Activated naive CD8-positive, alpha-beta T cell treated with anti-CD3 and anti-CD28 coated beads, Interleukin-2, amount 50 U/mL, for 24 hours (primary cell): ENCODE measurements around the gene FAM131A.

Experiments
- ATAC-seq: fragments of 150-1000 bp; cut with Tn5 transposase; one replicate; pipeline ENCODE4 v1.10.0; 2021
- DNase-seq: peaks from one replicate; pipeline ENCODE4 v3.0.0; 2021
- H3K27ac Mint-ChIP-seq: one replicate; pipeline ENCODE4 v1.8.0; 2021; ENCODE audit warnings: mild to moderate bottlenecking, mixed read lengths
- H3K27me3 Mint-ChIP-seq: one replicate; pipeline ENCODE4 v1.8.0; 2021; ENCODE audit warnings: mixed read lengths
- H3K36me3 Mint-ChIP-seq: one replicate; pipeline ENCODE4 v1.8.0; 2021; ENCODE audit warnings: low read depth, mixed read lengths
- H3K4me1 Mint-ChIP-seq: one replicate; pipeline ENCODE4 v1.8.0; 2021; ENCODE audit warnings: mixed read lengths
- H3K4me3 Mint-ChIP-seq: one replicate; pipeline ENCODE4 v1.8.0; 2021; ENCODE audit warnings: mild to moderate bottlenecking, moderate library complexity, mixed read lengths
- H3K9me3 Mint-ChIP-seq: one replicate; pipeline ENCODE4 v1.8.0; 2021; ENCODE audit warnings: mixed read lengths

FAM131A gene

GRCh38 chr3:184362668-184363546, 25.5 kb downstream of the FAM131A start:
- peak; percentile 89 for ATAC-seq
- peak overlapping the region; percentile 100 for H3K27ac Mint-ChIP-seq
- peaks cover 43% of the 10 kb centered on the region for H3K4me1 Mint-ChIP-seq

GRCh38 chr3:184366619-184367289, 29.4 kb downstream of the FAM131A start:
- Mint-ChIP-seq H3K4me1 (peaks cover 34% of the 10 kb centered on the region), H3K27ac (no peak overlapping the region), H3K36me3 (peaks cover 58% of the 10 kb centered on the region), H3K27me3 (peaks cover 3% of the 10 kb centered on the region), H3K4me3 (peak overlapping the region; percentile 32), H3K9me3 (no peaks in the 10 kb centered on the region)
- DNase-seq (no peak), ATAC-seq (no peak)

More at GRCh38 chr3:184362668-184363546, 25.5 kb downstream of the FAM131A start:
- H3K9me3 Mint-ChIP-seq, result no peaks in the 10 kb centered on the region
- H3K36me3 Mint-ChIP-seq, result peaks cover 39% of the 10 kb centered on the region
- peak; percentile 97 for DNase-seq
- H3K4me3 Mint-ChIP-seq, result peak overlapping the region; percentile 99
- H3K27me3 Mint-ChIP-seq, result peaks cover 5% of the 10 kb centered on the region

- Mint-ChIP-seq H3K9me3 (no peaks in the 10 kb centered on the region), H3K27me3 (peaks cover 2% of the 10 kb centered on the region), H3K4me3 (no peak overlapping the region), H3K36me3 (peaks cover 57% of the 10 kb centered on the region), H3K4me1 (peaks cover 34% of the 10 kb centered on the region), H3K27ac (no peak overlapping the region)
- ATAC-seq (no peak), DNase-seq (no peak)
Observed at GRCh38 chr3:184368116-184368515, 30.7 kb downstream of the FAM131A start.

- no peaks in the 10 kb centered on the region for H3K9me3 Mint-ChIP-seq
- no peaks in the 10 kb centered on the region for H3K27me3 Mint-ChIP-seq
- DNase-seq, result no peak
- ATAC-seq, result no peak
- no peak overlapping the region for H3K4me3 Mint-ChIP-seq
- peaks cover 51% of the 10 kb centered on the region for H3K36me3 Mint-ChIP-seq
- peaks cover 30% of the 10 kb centered on the region for H3K4me1 Mint-ChIP-seq
- no peak overlapping the region for H3K27ac Mint-ChIP-seq
Observed at GRCh38 chr3:184368586-184369183, 31.3 kb downstream of the FAM131A start.

GRCh38 chr3:184371570-184372018, 34.2 kb downstream of the FAM131A start:
- Mint-ChIP-seq H3K27ac (no peak overlapping the region), H3K4me3 (no peak overlapping the region), H3K9me3 (no peaks in the 10 kb centered on the region), H3K27me3 (peaks cover 9% of the 10 kb centered on the region), H3K4me1 (peaks cover 11% of the 10 kb centered on the region), H3K36me3 (peaks cover 31% of the 10 kb centered on the region)
- DNase-seq (peak; percentile 47), ATAC-seq (peak; percentile 86)

GRCh38 chr3:184372296-184372821, 35.0 kb downstream of the FAM131A start:
- Mint-ChIP-seq H3K27me3 (peaks cover 12% of the 10 kb centered on the region), H3K27ac (no peak overlapping the region), H3K4me3 (no peak overlapping the region), H3K4me1 (peaks cover 4% of the 10 kb centered on the region), H3K9me3 (no peaks in the 10 kb centered on the region), H3K36me3 (peaks cover 23% of the 10 kb centered on the region)
- no peak for ATAC-seq
- no peak for DNase-seq

- H3K4me1 Mint-ChIP-seq, result peaks cover 5% of the 10 kb centered on the region
- H3K27me3 Mint-ChIP-seq, result peaks cover 18% of the 10 kb centered on the region
- peaks cover 19% of the 10 kb centered on the region for H3K36me3 Mint-ChIP-seq
- ATAC-seq, result no peak
- DNase-seq, result no peak
- H3K27ac Mint-ChIP-seq, result no peak overlapping the region
- H3K4me3 Mint-ChIP-seq, result no peak overlapping the region
- no peaks in the 10 kb centered on the region for H3K9me3 Mint-ChIP-seq
Observed at GRCh38 chr3:184372911-184373310, 35.5 kb downstream of the FAM131A start.

- H3K27ac Mint-ChIP-seq, result no peak overlapping the region
- H3K9me3 Mint-ChIP-seq, result no peaks in the 10 kb centered on the region
- H3K27me3 Mint-ChIP-seq, result peaks cover 23% of the 10 kb centered on the region
- ATAC-seq, result no peak
- no peak overlapping the region for H3K4me3 Mint-ChIP-seq
- no peak for DNase-seq
- peaks cover 15% of the 10 kb centered on the region for H3K36me3 Mint-ChIP-seq
- H3K4me1 Mint-ChIP-seq, result peaks cover 6% of the 10 kb centered on the region
Observed at GRCh38 chr3:184373422-184373821, 36.0 kb downstream of the FAM131A start.

GRCh38 chr3:184375747-184376461, 38.5 kb downstream of the FAM131A start:
- no peaks in the 10 kb centered on the region for H3K36me3 Mint-ChIP-seq
- H3K27ac Mint-ChIP-seq, result no peak overlapping the region
- H3K27me3 Mint-ChIP-seq, result peaks cover 37% of the 10 kb centered on the region
- ATAC-seq (no peak), DNase-seq (no peak)
- H3K4me3 Mint-ChIP-seq, result no peak overlapping the region
- H3K9me3 Mint-ChIP-seq, result no peaks in the 10 kb centered on the region
- H3K4me1 Mint-ChIP-seq, result peaks cover 9% of the 10 kb centered on the region

- peaks cover 50% of the 10 kb centered on the region for H3K27me3 Mint-ChIP-seq
- DNase-seq (no peak), ATAC-seq (no peak)
- no peaks in the 10 kb centered on the region for H3K9me3 Mint-ChIP-seq
- no peak overlapping the region for H3K27ac Mint-ChIP-seq
- peaks cover 6% of the 10 kb centered on the region for H3K4me1 Mint-ChIP-seq
- no peaks in the 10 kb centered on the region for H3K36me3 Mint-ChIP-seq
- H3K4me3 Mint-ChIP-seq, result no peak overlapping the region
Observed at GRCh38 chr3:184377374-184377773, 40.0 kb downstream of the FAM131A start.

GRCh38 chr3:184377882-184378445, 40.6 kb downstream of the FAM131A start, which contains the start of gene THPO:
Gene THPO, minus strand, starts transcription at chr3:184378207. Its CDS starts 1,948 bp downstream, at chr3:184376259.
- peaks cover 6% of the 10 kb centered on the region for H3K4me1 Mint-ChIP-seq
- H3K4me3 Mint-ChIP-seq, result no peak within 1 kb of the TSS
- peaks cover 56% of the 10 kb centered on the region for H3K27me3 Mint-ChIP-seq
- H3K36me3 Mint-ChIP-seq, result no peaks in the 10 kb centered on the region
- no peaks in the 10 kb centered on the region for H3K9me3 Mint-ChIP-seq
- H3K27ac Mint-ChIP-seq, result no peak within 1 kb of the TSS
- ATAC-seq, result no peak
- DNase-seq, result no peak

- Mint-ChIP-seq H3K4me1 (peaks cover 6% of the 10 kb centered on the region), H3K36me3 (no peaks in the 10 kb centered on the region), H3K9me3 (no peaks in the 10 kb centered on the region), H3K4me3 (peak overlapping the region; percentile 61), H3K27ac (no peak overlapping the region), H3K27me3 (peaks cover 58% of the 10 kb centered on the region)
- ATAC-seq (no peak), DNase-seq (no peak)
Observed at GRCh38 chr3:184378651-184379357, 41.4 kb downstream of the FAM131A start.
